Measurements from ENCODE around the gene PCF11.

PCF11 gene

GRCh38 chr11:83170865-83171264, 13.9 kb downstream of the PCF11 start:
- Mint-ChIP-seq H3K4me1 (peaks cover 25% of the 10 kb centered on the region), H3K4me3 (peak overlapping the region in 2 of 3 experiments; percentile 18 to 35), H3K9me3 (peaks cover 10% of the 10 kb centered on the region), H3K36me3 (ENCODE audit: low read depth) (peaks cover 75% of the 10 kb centered on the region), H3K27ac (no peak overlapping the region), H3K27me3 (ENCODE audit: low read depth) (no peaks in the 10 kb centered on the region)
- TF ChIP-seq, protein P1, sequence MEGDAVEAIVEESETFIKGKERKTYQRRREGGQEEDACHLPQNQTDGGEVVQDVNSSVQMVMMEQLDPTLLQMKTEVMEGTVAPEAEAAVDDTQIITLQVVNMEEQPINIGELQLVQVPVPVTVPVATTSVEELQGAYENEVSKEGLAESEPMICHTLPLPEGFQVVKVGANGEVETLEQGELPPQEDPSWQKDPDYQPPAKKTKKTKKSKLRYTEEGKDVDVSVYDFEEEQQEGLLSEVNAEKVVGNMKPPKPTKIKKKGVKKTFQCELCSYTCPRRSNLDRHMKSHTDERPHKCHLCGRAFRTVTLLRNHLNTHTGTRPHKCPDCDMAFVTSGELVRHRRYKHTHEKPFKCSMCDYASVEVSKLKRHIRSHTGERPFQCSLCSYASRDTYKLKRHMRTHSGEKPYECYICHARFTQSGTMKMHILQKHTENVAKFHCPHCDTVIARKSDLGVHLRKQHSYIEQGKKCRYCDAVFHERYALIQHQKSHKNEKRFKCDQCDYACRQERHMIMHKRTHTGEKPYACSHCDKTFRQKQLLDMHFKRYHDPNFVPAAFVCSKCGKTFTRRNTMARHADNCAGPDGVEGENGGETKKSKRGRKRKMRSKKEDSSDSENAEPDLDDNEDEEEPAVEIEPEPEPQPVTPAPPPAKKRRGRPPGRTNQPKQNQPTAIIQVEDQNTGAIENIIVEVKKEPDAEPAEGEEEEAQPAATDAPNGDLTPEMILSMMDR (IDR thresholded peaks at IDR 0.05; ENCODE audit: unreplicated experiment in 3 of 3) = no peak

- H3K27me3 Mint-ChIP-seq (ENCODE audit: low read depth) = no peaks in the 10 kb centered on the region
- no peak overlapping the region for H3K27ac Mint-ChIP-seq
- TF ChIP-seq, protein P1 (IDR thresholded peaks at IDR 0.05; ENCODE audit: unreplicated experiment in 3 of 3) = no peak
- peaks cover 73% of the 10 kb centered on the region for H3K36me3 Mint-ChIP-seq (ENCODE audit: low read depth)
- H3K4me1 Mint-ChIP-seq = peaks cover 25% of the 10 kb centered on the region
- H3K4me3 Mint-ChIP-seq = no peak overlapping the region
- H3K9me3 Mint-ChIP-seq = peaks cover 3% of the 10 kb centered on the region
Observed at GRCh38 chr11:83172551-83172950, 15.6 kb downstream of the PCF11 start.

DNA sequence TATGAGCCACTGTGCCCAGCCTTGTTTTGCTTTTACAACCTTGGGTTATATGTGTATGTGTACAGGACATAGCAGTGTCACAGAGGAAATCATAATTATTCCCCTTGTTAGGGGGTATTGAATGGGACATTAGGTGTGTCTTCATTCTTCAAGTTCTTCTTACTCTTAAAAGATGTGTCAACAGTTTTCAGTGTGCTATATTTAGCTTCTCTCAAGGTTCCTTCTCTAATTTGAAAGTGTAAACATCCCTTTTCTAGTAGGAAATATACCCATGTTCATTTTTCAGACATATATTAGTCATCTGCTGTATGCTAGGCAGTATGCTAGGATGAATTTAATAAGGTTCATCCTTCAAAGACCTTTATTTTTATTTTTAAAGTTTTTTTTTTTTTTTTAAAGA, 17.1 kb downstream of the PCF11 start:
- peaks cover 25% of the 10 kb centered on the region for H3K4me1 Mint-ChIP-seq
- no peak overlapping the region for H3K4me3 Mint-ChIP-seq
- no peaks in the 10 kb centered on the region for H3K9me3 Mint-ChIP-seq
- peaks cover 62% of the 10 kb centered on the region for H3K36me3 Mint-ChIP-seq (ENCODE audit: low read depth)
- H3K27me3 Mint-ChIP-seq (ENCODE audit: low read depth) = no peaks in the 10 kb centered on the region
- TF ChIP-seq, protein P1 (IDR thresholded peaks at IDR 0.05; ENCODE audit: unreplicated experiment in 3 of 3) = no peak
- no peak overlapping the region for H3K27ac Mint-ChIP-seq

DNA sequence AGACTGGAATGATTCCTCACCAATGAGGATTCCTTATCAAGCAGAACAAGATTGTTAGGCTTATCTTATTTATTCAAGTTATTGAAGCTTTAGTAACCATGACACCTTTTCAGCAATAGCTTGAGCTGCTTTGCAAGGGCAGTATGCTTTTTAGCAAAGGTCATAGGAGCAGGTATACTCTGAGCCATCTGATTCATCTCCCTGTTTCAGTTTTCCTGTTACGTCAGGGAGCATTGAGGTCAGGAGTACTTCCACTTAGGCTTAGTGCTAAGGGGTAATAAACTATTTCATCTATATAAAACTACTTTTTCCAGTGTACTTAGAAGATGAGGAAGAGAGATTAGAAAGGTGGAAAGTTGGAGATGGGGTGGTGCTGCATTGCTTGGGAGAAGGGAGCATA, 18.9 kb downstream of the PCF11 start:
- H3K4me3 Mint-ChIP-seq = no peak overlapping the region
- TF ChIP-seq, protein P1 (IDR thresholded peaks at IDR 0.05; ENCODE audit: unreplicated experiment in 3 of 3) = no peak
- peaks cover 57% of the 10 kb centered on the region for H3K36me3 Mint-ChIP-seq (ENCODE audit: low read depth)
- no peaks in the 10 kb centered on the region for H3K27me3 Mint-ChIP-seq (ENCODE audit: low read depth)
- no peak overlapping the region for H3K27ac Mint-ChIP-seq
- peaks cover 13% of the 10 kb centered on the region for H3K4me1 Mint-ChIP-seq
- H3K9me3 Mint-ChIP-seq = no peaks in the 10 kb centered on the region

- no peak overlapping the region for H3K27ac Mint-ChIP-seq
- peaks cover 60% of the 10 kb centered on the region for H3K36me3 Mint-ChIP-seq (ENCODE audit: low read depth)
- H3K4me1 Mint-ChIP-seq = no peaks in the 10 kb centered on the region
- TF ChIP-seq, protein P1 (IDR thresholded peaks at IDR 0.05; ENCODE audit: unreplicated experiment in 3 of 3) = no peak
- H3K27me3 Mint-ChIP-seq (ENCODE audit: low read depth) = no peaks in the 10 kb centered on the region
- no peak overlapping the region for H3K4me3 Mint-ChIP-seq
- no peaks in the 10 kb centered on the region for H3K9me3 Mint-ChIP-seq
Observed at GRCh38 chr11:83181815-83182214, 24.9 kb downstream of the PCF11 start.

GRCh38 chr11:83185767-83186166, 28.8 kb downstream of the PCF11 start:
- Mint-ChIP-seq H3K4me3 (no peak overlapping the region), H3K36me3 (ENCODE audit: low read depth) (peaks cover 60% of the 10 kb centered on the region), H3K4me1 (no peaks in the 10 kb centered on the region), H3K27ac (no peak overlapping the region), H3K9me3 (no peaks in the 10 kb centered on the region), H3K27me3 (ENCODE audit: low read depth) (no peaks in the 10 kb centered on the region)
- TF ChIP-seq, protein P1 (IDR thresholded peaks at IDR 0.05; ENCODE audit: unreplicated experiment in 3 of 3) = no peak

Measured in nephron (organoid).